BLaER1 treated with 17β-estradiol and CSF1 and Interleukin-3, amounts not matched to agents 10 nM and 100 nM (cell line): ENCODE data around the gene ABCC4.
A peak's percentile ranks its signal among the peaks of the same experiment; 100 is the strongest.
"Not testable (repeated sequence)": the region's sequence is repeated elsewhere in the genome, so short reads cannot be mapped to it uniquely, and the experiment has no call there.

Source experiments
- H3K27ac ChIP-seq, 11 experiments: shearing (Covaris generic); formaldehyde crosslinking; 2 replicates each; pipeline ENCODE4 v1.8.1; 2022
- H3K27me3 ChIP-seq, 11 experiments: shearing (Covaris generic); formaldehyde crosslinking; 2 replicates each; pipeline ENCODE4 v1.8.1; 2022
- H3K36me3 ChIP-seq, 11 experiments: shearing (Covaris generic); formaldehyde crosslinking; 2 replicates each; pipeline ENCODE4 v1.8.1; 2022
- H3K4me1 ChIP-seq, 10 experiments: shearing (Covaris generic); formaldehyde crosslinking; 2 replicates each; pipeline ENCODE4 v1.8.1; 2022
- H3K4me2 ChIP-seq, 11 experiments: shearing (Covaris generic); formaldehyde crosslinking; 2 replicates each; pipeline ENCODE4 v1.8.1; 2022
- H3K4me3 ChIP-seq, 10 experiments: shearing (Covaris generic); formaldehyde crosslinking; 2 replicates each; pipeline ENCODE4 v1.8.1; 2022
- H3K9ac ChIP-seq, 11 experiments: shearing (Covaris generic); formaldehyde crosslinking; 2 replicates each; pipeline ENCODE4 v1.8.1; 2022
- H3K9me3 ChIP-seq, 11 experiments: shearing (Covaris generic); formaldehyde crosslinking; replicated peaks in 1 of 11; 2 replicates each; pipeline ENCODE4 v1.8.1; 2022
- H4K20me1 ChIP-seq, 11 experiments: shearing (Covaris generic); formaldehyde crosslinking; 2 replicates each; pipeline ENCODE4 v1.8.1; 2022
- Cebpa-rat ChIP-seq, 11 experiments: shearing (Covaris generic); IDR thresholded peaks; 2 replicates each; pipeline ENCODE4 v1.8.1; 2022

ABCC4 gene

GRCh38 chr13:95185311-95185710 is 115.9 kb downstream of the ABCC4 start:
- Histone ChIP-seq H3K27ac (peak overlapping the region in 10 of 11 experiments; percentile 9 to 85 (median 66); a peak in 19 of 22 replicates), H3K9ac (peak overlapping the region in 7 of 11 experiments; percentile 2 to 61 (median 37); a peak in 9 of 22 replicates), H3K36me3 (peaks cover 0 to 39% (median 14%) of the 10 kb centered on the region in 11 experiments; a peak in 12 of 22 replicates), H3K4me3 (peak overlapping the region in 3 of 10 experiments; percentile 2 to 32 (median 8); a peak in 5 of 20 replicates), H3K4me2 (peak overlapping the region; percentile 55 to 92 (median 75)), H4K20me1 (no peaks in the 10 kb centered on the region), H3K4me1 (peaks cover 46 to 69% (median 55%) of the 10 kb centered on the region in 10 experiments), H3K9me3 (peaks cover 0 to 11% (median under 1%) of the 10 kb centered on the region in 11 experiments; a peak in 8 of 22 replicates), H3K27me3 (no peaks in the 10 kb centered on the region)
- no peak for TF ChIP-seq Cebpa-rat (IDR thresholded peaks at IDR 0.05)

GRCh38 chr13:95184317-95184716 is 116.9 kb downstream of the ABCC4 start:
- no peak overlapping the region for H3K4me3 ChIP-seq
- no peaks in the 10 kb centered on the region for H3K27me3 ChIP-seq
- peak overlapping the region in 9 of 11 experiments; percentile 20 to 92 (median 74); a peak in 11 of 22 replicates for H3K4me2 ChIP-seq
- peaks cover 0 to 47% (median 22%) of the 10 kb centered on the region in 11 experiments; a peak in 15 of 22 replicates for H3K36me3 ChIP-seq
- H3K9me3 ChIP-seq, result peaks cover 3 to 21% (median 10%) of the 10 kb centered on the region in 11 experiments; a peak in 16 of 22 replicates
- H3K4me1 ChIP-seq, result peaks cover 46 to 72% (median 57%) of the 10 kb centered on the region in 10 experiments
- H4K20me1 ChIP-seq, result no peaks in the 10 kb centered on the region
- no peak for TF ChIP-seq Cebpa-rat (IDR thresholded peaks at IDR 0.05)
- H3K27ac ChIP-seq, result peak overlapping the region in 7 of 11 experiments; percentile 13 to 85 (median 71); a peak in 10 of 22 replicates
- H3K9ac ChIP-seq, result no peak overlapping the region

- H3K36me3 ChIP-seq, result peaks cover 13 to 56% (median 33%) of the 10 kb centered on the region in 11 experiments
- H3K9me3 ChIP-seq, result peaks cover 6 to 24% (median 16%) of the 10 kb centered on the region in 11 experiments; a peak in 16 of 22 replicates
- no peak overlapping the region for H3K4me3 ChIP-seq
- no peaks in the 10 kb centered on the region for H3K27me3 ChIP-seq
- H3K9ac ChIP-seq, result no peak overlapping the region
- H3K4me1 ChIP-seq, result peaks cover 46 to 72% (median 57%) of the 10 kb centered on the region in 10 experiments
- peak overlapping the region in 1 of 11 experiments; percentile 62; a peak in 2 of 22 replicates for H3K27ac ChIP-seq
- TF ChIP-seq Cebpa-rat (IDR thresholded peaks at IDR 0.05), result no peak
- H3K4me2 ChIP-seq, result peak overlapping the region in 8 of 11 experiments; percentile 21 to 68 (median 48); a peak in 14 of 22 replicates
- no peaks in the 10 kb centered on the region for H4K20me1 ChIP-seq
Observed at GRCh38 chr13:95182570-95183265, 118.5 kb downstream of the ABCC4 start.

- H3K27me3 ChIP-seq, result no peaks in the 10 kb centered on the region
- H3K9me3 ChIP-seq, result peaks cover 6 to 18% (median 14%) of the 10 kb centered on the region in 11 experiments; a peak in 16 of 22 replicates
- TF ChIP-seq Cebpa-rat (IDR thresholded peaks at IDR 0.05), result no peak
- H3K4me3 ChIP-seq, result no peak overlapping the region
- no peak overlapping the region for H3K9ac ChIP-seq
- H3K36me3 ChIP-seq, result peaks cover 19 to 64% (median 42%) of the 10 kb centered on the region in 11 experiments
- H3K4me1 ChIP-seq, result peaks cover 42 to 64% (median 52%) of the 10 kb centered on the region in 10 experiments
- H3K27ac ChIP-seq, result no peak overlapping the region
- H4K20me1 ChIP-seq, result no peaks in the 10 kb centered on the region
- H3K4me2 ChIP-seq, result peak overlapping the region in 5 of 11 experiments; percentile 0 to 62 (median 53); a peak in 5 of 22 replicates
Observed at GRCh38 chr13:95181586-95181985, 119.7 kb downstream of the ABCC4 start.

GRCh38 chr13:95180513-95181245 is 120.6 kb downstream of the ABCC4 start:
- peak overlapping the region in 9 of 11 experiments; percentile 5 to 71 (median 26); a peak in 13 of 22 replicates for H3K4me2 ChIP-seq
- H3K27ac ChIP-seq, result peak overlapping the region in 2 of 11 experiments; percentile 7 to 14; a peak in 2 of 22 replicates
- H3K36me3 ChIP-seq, result peaks cover 21 to 70% (median 48%) of the 10 kb centered on the region in 11 experiments
- peaks cover 6 to 18% (median 14%) of the 10 kb centered on the region in 11 experiments; a peak in 16 of 22 replicates for H3K9me3 ChIP-seq
- no peaks in the 10 kb centered on the region for H4K20me1 ChIP-seq
- H3K4me3 ChIP-seq, result no peak overlapping the region
- H3K9ac ChIP-seq, result no peak overlapping the region
- no peak for TF ChIP-seq Cebpa-rat (IDR thresholded peaks at IDR 0.05)
- H3K27me3 ChIP-seq, result no peaks in the 10 kb centered on the region
- H3K4me1 ChIP-seq, result peaks cover 36 to 55% (median 47%) of the 10 kb centered on the region in 10 experiments

GRCh38 chr13:95176611-95177259 is 124.5 kb downstream of the ABCC4 start:
- no peak overlapping the region for H3K9ac ChIP-seq
- TF ChIP-seq Cebpa-rat (IDR thresholded peaks at IDR 0.05), result no peak
- H3K27me3 ChIP-seq, result no peaks in the 10 kb centered on the region
- H4K20me1 ChIP-seq, result no peaks in the 10 kb centered on the region
- H3K36me3 ChIP-seq, result peaks cover 51 to 86% (median 75%) of the 10 kb centered on the region in 11 experiments
- H3K4me3 ChIP-seq, result no peak overlapping the region
- peaks cover 15 to 34% (median 20%) of the 10 kb centered on the region in 10 experiments for H3K4me1 ChIP-seq
- no peak overlapping the region for H3K4me2 ChIP-seq
- peaks cover 6 to 18% (median 14%) of the 10 kb centered on the region in 11 experiments; a peak in 16 of 22 replicates for H3K9me3 ChIP-seq
- no peak overlapping the region for H3K27ac ChIP-seq

- no peak overlapping the region for H3K4me3 ChIP-seq
Observed at GRCh38 chr13:95174517-95174916, 126.7 kb downstream of the ABCC4 start.

GRCh38 chr13:95168191-95168590 is 133.1 kb downstream of the ABCC4 start:
- Histone ChIP-seq H3K36me3 (peaks cover 67 to 97% (median 84%) of the 10 kb centered on the region in 11 experiments), H3K4me1 (no peaks in the 10 kb centered on the region), H3K27ac (no peak overlapping the region), H4K20me1 (no peaks in the 10 kb centered on the region), H3K9me3 (no peaks in the 10 kb centered on the region), H3K9ac (no peak overlapping the region), H3K4me3 (no peak overlapping the region), H3K4me2 (no peak overlapping the region), H3K27me3 (no peaks in the 10 kb centered on the region)
- TF ChIP-seq Cebpa-rat (IDR thresholded peaks at IDR 0.05), result no peak

More at GRCh38 chr13:95174517-95174916, 126.7 kb downstream of the ABCC4 start:
- peaks cover 0 to 23% (median 10%) of the 10 kb centered on the region in 10 experiments; a peak in 13 of 20 replicates for H3K4me1 ChIP-seq
- H3K36me3 ChIP-seq, result peaks cover 60 to 94% (median 80%) of the 10 kb centered on the region in 11 experiments
- H3K27ac ChIP-seq, result no peak overlapping the region
- peak overlapping the region in 7 of 11 experiments; percentile 20 to 60 (median 28); a peak in 11 of 22 replicates for H3K4me2 ChIP-seq
- no peak for TF ChIP-seq Cebpa-rat (IDR thresholded peaks at IDR 0.05)
- no peaks in the 10 kb centered on the region for H4K20me1 ChIP-seq
- H3K9me3 ChIP-seq, result peaks cover under 1 to 10% (median 7%) of the 10 kb centered on the region in 11 experiments; a peak in 16 of 22 replicates
- H3K27me3 ChIP-seq, result no peaks in the 10 kb centered on the region
- H3K9ac ChIP-seq, result no peak overlapping the region

GRCh38 chr13:95167003-95167402 is 134.2 kb downstream of the ABCC4 start:
- H3K36me3 ChIP-seq, result peaks cover 69 to 98% (median 87%) of the 10 kb centered on the region in 11 experiments

More at GRCh38 chr13:95167003-95167402, 134.2 kb downstream of the ABCC4 start:
- not testable (repeated sequence) for H4K20me1 ChIP-seq, H3K4me1 ChIP-seq, H3K9ac ChIP-seq, H3K27ac ChIP-seq, H3K9me3 ChIP-seq, H3K4me3 ChIP-seq, H3K27me3 ChIP-seq, H3K4me2 ChIP-seq
